Ishikawa (cell line): ENCODE data around the gene CNNM4.

Experiments used
- CEBPB ChIP-seq: IDR thresholded peaks from 2 replicates; pipeline ENCODE4 v1.6.1; 2012
- CREB1 ChIP-seq: IDR thresholded peaks from 2 replicates; pipeline ENCODE4 v1.6.1; 2012; ENCODE audit warnings: low read depth
- EGR1 ChIP-seq: IDR thresholded peaks from 2 replicates; pipeline ENCODE4 v1.6.1; 2012
- EP300 ChIP-seq: IDR thresholded peaks from 2 replicates; pipeline ENCODE4 v1.6.1; 2012; ENCODE audit warnings: borderline replicate concordance
- FOXM1 ChIP-seq: IDR thresholded peaks from 2 replicates; pipeline ENCODE4 v1.6.1; 2012; ENCODE audit warnings: low read depth, borderline replicate concordance
- MAX ChIP-seq: IDR thresholded peaks from 2 replicates; pipeline ENCODE4 v1.6.1; 2012
- NFIC ChIP-seq: IDR thresholded peaks from 2 replicates; pipeline ENCODE4 v1.6.1; 2012
- RAD21 ChIP-seq: IDR thresholded peaks from 2 replicates; pipeline ENCODE4 v1.6.1; 2012; ENCODE audit warnings: low read depth
- REST ChIP-seq: IDR thresholded peaks from 2 replicates; pipeline ENCODE4 v1.6.1; 2012; ENCODE audit warnings: low read depth, mild to moderate bottlenecking
- TAF1 ChIP-seq: IDR thresholded peaks from 2 replicates; pipeline ENCODE4 v1.6.1; 2012; ENCODE audit warnings: low read depth, mild to moderate bottlenecking
- TCF12 ChIP-seq: IDR thresholded peaks from 2 replicates; pipeline ENCODE4 v1.6.1; 2012; ENCODE audit warnings: low read depth
- TEAD4 ChIP-seq: IDR thresholded peaks from 2 replicates; pipeline ENCODE4 v1.6.1; 2012
- USF1 ChIP-seq: IDR thresholded peaks from 2 replicates; pipeline ENCODE4 v1.6.1; 2012
- YY1 ChIP-seq: IDR thresholded peaks from 2 replicates; pipeline ENCODE4 v1.6.1; 2012; ENCODE audit warnings: low read depth
- ZBTB7A ChIP-seq: IDR thresholded peaks from 2 replicates; pipeline ENCODE4 v1.6.1; 2012; ENCODE audit warnings: low read depth

The CNNM4 gene

GRCh38 chr2:96756788-96757476 is 3.8 kb upstream of the CNNM4 start:
- TF ChIP-seq RAD21 (no peak; the same call in 1 of the 2 replicates), EP300 (no peak), TEAD4 (no peak)

- no peak for TF ChIP-seq RAD21
- TF ChIP-seq TEAD4: no peak
- TF ChIP-seq TAF1: no peak
- TF ChIP-seq CEBPB: no peak
- no peak for TF ChIP-seq FOXM1
- TF ChIP-seq CREB1: no peak
- TF ChIP-seq USF1: no peak
Measured at GRCh38 chr2:96757477-96757860, 3.2 kb upstream of the CNNM4 start.

GRCh38 chr2:96758987-96759386 is 1.7 kb upstream of the CNNM4 start:
- no peak for TF ChIP-seq TEAD4
- no peak for TF ChIP-seq CREB1
- TF ChIP-seq CEBPB: no peak
- no peak for TF ChIP-seq EP300
- no peak for TF ChIP-seq RAD21
- no peak for TF ChIP-seq REST
- no peak for TF ChIP-seq YY1
- TF ChIP-seq TCF12: no peak
- TF ChIP-seq NFIC: no peak
- no peak for TF ChIP-seq EGR1
- no peak for TF ChIP-seq TAF1
- no peak for TF ChIP-seq MAX
- TF ChIP-seq USF1: no peak
- TF ChIP-seq ZBTB7A: no peak
- no peak for TF ChIP-seq FOXM1

GRCh38 chr2:96759548-96759947 is 1.2 kb upstream of the CNNM4 start:
- TF ChIP-seq RAD21: no peak
- TF ChIP-seq FOXM1: no peak
- no peak for TF ChIP-seq EP300
- no peak for TF ChIP-seq TAF1
- TF ChIP-seq TEAD4: no peak
- TF ChIP-seq ZBTB7A: no peak
- TF ChIP-seq CEBPB: no peak
- TF ChIP-seq MAX: no peak
- no peak for TF ChIP-seq USF1
- TF ChIP-seq CREB1: no peak
- no peak for TF ChIP-seq REST
- TF ChIP-seq NFIC: no peak
- no peak for TF ChIP-seq YY1
- TF ChIP-seq TCF12: no peak
- TF ChIP-seq EGR1: no peak

GRCh38 chr2:96760986-96761832 is 507 bp downstream of the CNNM4 start:
- TF ChIP-seq RAD21: peak; percentile 24; the same call in 1 of the 2 replicates
- peak; percentile 90; the same call in 1 of the 2 replicates for TF ChIP-seq ZBTB7A
- TF ChIP-seq EGR1: no peak
- TF ChIP-seq YY1: peak; percentile 70
